HepG2 (cell line): ENCODE results near the gene NARS2. TPM values are rescaled to one million over a fixed set of nuclear protein-coding genes. Genes with fewer than 3 reads are reported as not detected.
A peak's percentile ranks its signal among the peaks of the same experiment; 100 is the strongest.

Source experiments
- CENPBD1 ChIP-seq: sonication (generic); formaldehyde crosslinking; IDR thresholded peaks from 2 replicates; pipeline ENCODE4 v1.8.0; 2022; ENCODE audit warnings: missing genetic modification reagents, low read depth, mild to moderate bottlenecking, borderline replicate concordance
- DPF2 ChIP-seq: sonication (generic); formaldehyde crosslinking; IDR thresholded peaks from 2 replicates; pipeline ENCODE4 v1.4.0; 2020; ENCODE audit warnings: mild to moderate bottlenecking, low read depth, missing genetic modification reagents, borderline replicate concordance
- FLYWCH1 ChIP-seq: sonication (generic); formaldehyde crosslinking; IDR thresholded peaks from 2 replicates; pipeline ENCODE4 v1.8.1; 2023; ENCODE audit warnings: mild to moderate bottlenecking, missing genetic modification reagents
- MED8 ChIP-seq: sonication (generic); formaldehyde crosslinking; IDR thresholded peaks from 2 replicates; pipeline ENCODE4 v1.8.1; 2023; ENCODE audit warnings: mild to moderate bottlenecking, missing genetic modification reagents; ENCODE audit not compliant: insufficient replicate concordance
- PITX1 ChIP-seq: sonication (generic); formaldehyde crosslinking; IDR thresholded peaks from 2 replicates; pipeline ENCODE4 v1.5.1; 2020; ENCODE audit warnings: mild to moderate bottlenecking, missing genetic modification reagents
- PLRG1 ChIP-seq: fragments of 450-650 bp; conservative IDR thresholded peaks from 2 replicates; pipeline ENCODE4 v1.6.1; 2016
- RBAK ChIP-seq: sonication (generic); formaldehyde crosslinking; IDR thresholded peaks from 2 replicates; pipeline ENCODE4 v1.5.1; 2020; ENCODE audit warnings: mild to moderate bottlenecking, missing genetic modification reagents
- SETDB1 ChIP-seq: sonication (generic); formaldehyde crosslinking; IDR thresholded peaks from 2 replicates; pipeline ENCODE4 v1.5.1; 2020; ENCODE audit warnings: missing genetic modification reagents, mild to moderate bottlenecking, borderline replicate concordance
- SPEN ChIP-seq: sonication (generic); formaldehyde crosslinking; IDR thresholded peaks from 2 replicates; pipeline ENCODE4 v1.5.1; 2020; ENCODE audit warnings: low read depth, mild to moderate bottlenecking, missing genetic modification reagents
- TAF1 ChIP-seq: sonication (generic); formaldehyde crosslinking; IDR thresholded peaks from 2 replicates; pipeline ENCODE4 v1.4.0; 2020; ENCODE audit warnings: missing genetic modification reagents
- ZFP36L1 ChIP-seq: sonication (generic); formaldehyde crosslinking; IDR thresholded peaks from 2 replicates; pipeline ENCODE4 v1.8.0; 2022; ENCODE audit warnings: mild to moderate bottlenecking, missing genetic modification reagents, moderate library complexity
- ZNF260 ChIP-seq: sonication (generic); formaldehyde crosslinking; IDR thresholded peaks from 2 replicates; pipeline ENCODE4 v1.4.0; 2020; ENCODE audit warnings: missing genetic modification reagents, low read depth, mild to moderate bottlenecking, borderline replicate concordance
- ZNF296 ChIP-seq: sonication (generic); formaldehyde crosslinking; conservative IDR thresholded peaks from 2 replicates; pipeline ENCODE4 v1.5.0; 2020; ENCODE audit warnings: mild to moderate bottlenecking, missing genetic modification reagents
- ZNF558 ChIP-seq: sonication (generic); formaldehyde crosslinking; IDR thresholded peaks from 2 replicates; pipeline ENCODE4 v1.9.0; 2022; ENCODE audit warnings: mild to moderate bottlenecking, missing genetic modification reagents, borderline replicate concordance
- ZNF577 ChIP-seq: sonication (generic); formaldehyde crosslinking; IDR thresholded peaks from 2 replicates; pipeline ENCODE4 v1.4.0; 2020; ENCODE audit warnings: mild to moderate bottlenecking, low read depth, missing genetic modification reagents, borderline replicate concordance
- ZNF589 ChIP-seq: sonication (generic); formaldehyde crosslinking; conservative IDR thresholded peaks from 2 replicates; pipeline ENCODE4 v1.8.0; 2022; ENCODE audit warnings: mild to moderate bottlenecking, moderate library complexity, missing genetic modification reagents
- ZNF607 ChIP-seq: sonication (generic); formaldehyde crosslinking; IDR thresholded peaks from 2 replicates; pipeline ENCODE4 v1.5.1; 2020; ENCODE audit warnings: missing genetic modification reagents, mild to moderate bottlenecking, borderline replicate concordance
- ZNF749 ChIP-seq: sonication (generic); formaldehyde crosslinking; IDR thresholded peaks from 2 replicates; pipeline ENCODE4 v1.8.0; 2022; ENCODE audit warnings: mild to moderate bottlenecking, missing genetic modification reagents, moderate library complexity, borderline replicate concordance
- polyA plus RNA-seq, 8 experiments: library from polyadenylated mRNA; depleted of rRNA in 3 of 8; stranded (reverse) in 7 of 8; unstranded in 1 of 8; fragments of >200 nt; fragmentation: Illumina TruSeq in 4 of 8; extraction: Trizol in 4 of 8; gene quantifications; 2 replicates each; pipeline versions ENCODE4 v1.2.1 to v1.2.3, GENCODE V29; 2011 to 2016; ENCODE audit warnings: low read depth in 4 of 8, missing spikeins in 1 of 8, mixed read lengths in 1 of 8; ENCODE audit not compliant: insufficient read depth in 1 of 8
- total RNA-seq, 5 experiments: library from RNA; depleted of rRNA; stranded (reverse); fragments of >200 nt; fragmentation: Illumina TruSeq; extraction: Trizol; gene quantifications; 2 replicates each; pipeline ENCODE4 v1.2.3, GENCODE V29; 2016; ENCODE audit warnings: low read depth in 1 of 5
- TF ChIP-seq, protein P1 (sequence below): sonication (generic); formaldehyde crosslinking; IDR thresholded peaks from 2 replicates; pipeline ENCODE4 v1.4.0; 2020; ENCODE audit warnings: missing genetic modification reagents
- TF ChIP-seq, protein P2 (sequence below): IDR thresholded peaks from 2 replicates; pipeline ENCODE4 v1.6.1; 2016; ENCODE audit warnings: missing biosample characterization, missing genetic modification reagents, low read depth
- TF ChIP-seq, protein P3 (sequence below): sonication (generic); formaldehyde crosslinking; IDR thresholded peaks from 2 replicates; pipeline ENCODE4 v1.4.0; 2020; ENCODE audit warnings: mild to moderate bottlenecking, missing genetic modification reagents, borderline replicate concordance

Gene NARS2
- total and polyA plus RNA-seq, 2 of the 13 experiments (the other 11 are each of a cell fraction or from before 2014, with no cell fraction given): 45.9 to 65.0 TPM

DNA sequence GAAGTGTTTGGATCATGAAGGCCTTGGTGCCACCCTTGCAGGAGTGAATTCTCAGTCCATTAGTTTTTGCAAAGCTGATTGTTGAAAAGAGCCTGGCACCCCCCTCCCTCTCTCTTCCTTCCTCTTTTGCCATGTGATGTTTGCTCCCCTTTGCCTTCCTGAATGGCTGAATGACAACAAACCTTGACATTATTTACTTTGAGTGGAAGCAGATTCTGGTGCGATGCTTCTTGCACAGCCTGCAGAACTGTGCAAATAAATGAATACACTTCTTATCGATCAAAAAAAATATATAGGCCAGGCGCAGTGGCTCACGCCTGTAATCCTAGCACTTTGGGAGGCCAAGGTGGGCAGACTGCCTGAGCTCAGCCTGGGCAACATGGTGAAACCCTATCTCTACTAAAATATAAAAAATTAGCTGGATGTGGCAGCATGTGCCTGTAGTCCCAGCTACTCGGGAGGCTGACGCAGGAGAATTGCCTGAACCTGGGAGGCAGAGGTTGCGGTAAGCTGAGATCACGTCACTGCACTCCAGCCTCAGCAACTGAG, 2.0 kb upstream of the NARS2 start (continued):
- peak; percentile 70 for TF ChIP-seq PITX1 (CRISPR knock-in tag)
- no peak for TF ChIP-seq CENPBD1
- TF ChIP-seq MED8 (CRISPR knock-in tag): no peak
- no peak for TF ChIP-seq ZNF296 (CRISPR knock-in tag)
- TF ChIP-seq, protein P1, sequence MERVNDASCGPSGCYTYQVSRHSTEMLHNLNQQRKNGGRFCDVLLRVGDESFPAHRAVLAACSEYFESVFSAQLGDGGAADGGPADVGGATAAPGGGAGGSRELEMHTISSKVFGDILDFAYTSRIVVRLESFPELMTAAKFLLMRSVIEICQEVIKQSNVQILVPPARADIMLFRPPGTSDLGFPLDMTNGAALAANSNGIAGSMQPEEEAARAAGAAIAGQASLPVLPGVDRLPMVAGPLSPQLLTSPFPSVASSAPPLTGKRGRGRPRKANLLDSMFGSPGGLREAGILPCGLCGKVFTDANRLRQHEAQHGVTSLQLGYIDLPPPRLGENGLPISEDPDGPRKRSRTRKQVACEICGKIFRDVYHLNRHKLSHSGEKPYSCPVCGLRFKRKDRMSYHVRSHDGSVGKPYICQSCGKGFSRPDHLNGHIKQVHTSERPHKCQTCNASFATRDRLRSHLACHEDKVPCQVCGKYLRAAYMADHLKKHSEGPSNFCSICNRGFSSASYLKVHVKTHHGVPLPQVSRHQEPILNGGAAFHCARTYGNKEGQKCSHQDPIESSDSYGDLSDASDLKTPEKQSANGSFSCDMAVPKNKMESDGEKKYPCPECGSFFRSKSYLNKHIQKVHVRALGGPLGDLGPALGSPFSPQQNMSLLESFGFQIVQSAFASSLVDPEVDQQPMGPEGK (CRISPR knock-in tag): peak; percentile 74
- no peak for TF ChIP-seq PLRG1
- TF ChIP-seq, protein P2, sequence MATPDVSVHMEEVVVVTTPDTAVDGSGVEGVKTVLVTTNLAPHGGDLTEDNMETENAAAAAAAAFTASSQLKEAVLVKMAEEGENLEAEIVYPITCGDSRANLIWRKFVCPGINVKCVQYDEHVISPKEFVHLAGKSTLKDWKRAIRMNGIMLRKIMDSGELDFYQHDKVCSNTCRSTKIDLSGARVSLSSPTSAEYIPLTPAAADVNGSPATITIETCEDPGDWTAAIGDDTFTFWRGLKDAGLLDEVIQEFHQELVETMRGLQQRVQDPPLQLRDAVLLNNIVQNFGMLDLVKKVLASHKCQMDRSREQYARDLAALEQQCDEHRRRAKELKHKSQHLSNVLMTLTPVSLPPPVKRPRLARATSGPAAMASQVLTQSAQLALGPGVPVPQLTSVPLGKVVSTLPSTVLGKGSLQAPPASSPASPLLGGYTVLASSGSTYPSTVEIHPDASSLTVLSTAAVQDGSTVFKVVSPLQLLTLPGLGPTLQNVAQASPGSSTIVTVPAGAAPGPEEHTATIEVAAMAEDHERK (CRISPR knock-in tag): no peak
- TF ChIP-seq, protein P3, sequence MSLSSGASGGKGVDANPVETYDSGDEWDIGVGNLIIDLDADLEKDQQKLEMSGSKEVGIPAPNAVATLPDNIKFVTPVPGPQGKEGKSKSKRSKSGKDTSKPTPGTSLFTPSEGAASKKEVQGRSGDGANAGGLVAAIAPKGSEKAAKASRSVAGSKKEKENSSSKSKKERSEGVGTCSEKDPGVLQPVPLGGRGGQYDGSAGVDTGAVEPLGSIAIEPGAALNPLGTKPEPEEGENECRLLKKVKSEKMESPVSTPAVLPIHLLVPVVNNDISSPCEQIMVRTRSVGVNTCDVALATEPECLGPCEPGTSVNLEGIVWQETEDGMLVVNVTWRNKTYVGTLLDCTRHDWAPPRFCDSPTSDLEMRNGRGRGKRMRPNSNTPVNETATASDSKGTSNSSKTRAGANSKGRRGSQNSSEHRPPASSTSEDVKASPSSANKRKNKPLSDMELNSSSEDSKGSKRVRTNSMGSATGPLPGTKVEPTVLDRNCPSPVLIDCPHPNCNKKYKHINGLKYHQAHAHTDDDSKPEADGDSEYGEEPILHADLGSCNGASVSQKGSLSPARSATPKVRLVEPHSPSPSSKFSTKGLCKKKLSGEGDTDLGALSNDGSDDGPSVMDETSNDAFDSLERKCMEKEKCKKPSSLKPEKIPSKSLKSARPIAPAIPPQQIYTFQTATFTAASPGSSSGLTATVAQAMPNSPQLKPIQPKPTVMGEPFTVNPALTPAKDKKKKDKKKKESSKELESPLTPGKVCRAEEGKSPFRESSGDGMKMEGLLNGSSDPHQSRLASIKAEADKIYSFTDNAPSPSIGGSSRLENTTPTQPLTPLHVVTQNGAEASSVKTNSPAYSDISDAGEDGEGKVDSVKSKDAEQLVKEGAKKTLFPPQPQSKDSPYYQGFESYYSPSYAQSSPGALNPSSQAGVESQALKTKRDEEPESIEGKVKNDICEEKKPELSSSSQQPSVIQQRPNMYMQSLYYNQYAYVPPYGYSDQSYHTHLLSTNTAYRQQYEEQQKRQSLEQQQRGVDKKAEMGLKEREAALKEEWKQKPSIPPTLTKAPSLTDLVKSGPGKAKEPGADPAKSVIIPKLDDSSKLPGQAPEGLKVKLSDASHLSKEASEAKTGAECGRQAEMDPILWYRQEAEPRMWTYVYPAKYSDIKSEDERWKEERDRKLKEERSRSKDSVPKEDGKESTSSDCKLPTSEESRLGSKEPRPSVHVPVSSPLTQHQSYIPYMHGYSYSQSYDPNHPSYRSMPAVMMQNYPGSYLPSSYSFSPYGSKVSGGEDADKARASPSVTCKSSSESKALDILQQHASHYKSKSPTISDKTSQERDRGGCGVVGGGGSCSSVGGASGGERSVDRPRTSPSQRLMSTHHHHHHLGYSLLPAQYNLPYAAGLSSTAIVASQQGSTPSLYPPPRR (CRISPR knock-in tag): peak; percentile 90
- no peak for TF ChIP-seq ZNF607
- TF ChIP-seq ZNF260 (CRISPR knock-in tag): no peak
- peak; percentile 32; the same call in 1 of the 2 replicates for TF ChIP-seq SPEN (CRISPR knock-in tag)
- no peak for TF ChIP-seq SETDB1 (CRISPR knock-in tag)
- no peak for TF ChIP-seq ZNF558
- no peak; the same call in 1 of the 2 replicates for TF ChIP-seq ZFP36L1
- TF ChIP-seq TAF1: peak; percentile 28; the same call in 1 of the 2 replicates
- TF ChIP-seq RBAK (CRISPR knock-in tag): no peak
- TF ChIP-seq ZNF749 (CRISPR knock-in tag): no peak
- TF ChIP-seq ZNF577: no peak
- no peak for TF ChIP-seq ZNF589 (CRISPR knock-in tag)
- peak; percentile 73; the same call in 1 of the 2 replicates for TF ChIP-seq DPF2
- 0 out of 2 replicates have a peak, but pooled peaks have one; percentile 7 for TF ChIP-seq FLYWCH1 (CRISPR knock-in tag)
